Mesenchymal stem cell (in vitro differentiated cells and primary cell): ENCODE measurements around the gene DOCK6.

ENCODE experiments used
- DNase-seq: peaks from one replicate; pipeline ENCODE4 v3.0.0-alpha.2; 2013
- H2AFZ ChIP-seq: one replicate; pipeline ENCODE4 v1.6.1; 2013; ENCODE audit warnings: low read depth, mild to moderate bottlenecking, control low read depth, inconsistent platforms, low read length, moderate library complexity
- H2AK5ac ChIP-seq: 2 replicates; pipeline ENCODE4 v1.6.1; 2013; ENCODE audit warnings: low read length, moderate library complexity, mild to moderate bottlenecking, inconsistent platforms; ENCODE audit not compliant: severe bottlenecking
- H2BK120ac ChIP-seq: one replicate; pipeline ENCODE4 v1.6.1; 2013; ENCODE audit warnings: low read depth, mild to moderate bottlenecking, inconsistent platforms, low read length, moderate library complexity
- H2BK12ac ChIP-seq, 2 experiments: one replicate each; pipeline ENCODE4 v1.6.1; 2013; ENCODE audit warnings: inconsistent platforms in 2 of 2, low read length in 2 of 2, mild to moderate bottlenecking in 2 of 2, moderate library complexity in 2 of 2, control low read depth in 1 of 2
- H2BK15ac ChIP-seq: one replicate; pipeline ENCODE4 v1.6.1; 2013; ENCODE audit warnings: mild to moderate bottlenecking, low read depth, inconsistent platforms; ENCODE audit not compliant: poor library complexity, severe bottlenecking
- H2BK5ac ChIP-seq: 2 replicates; pipeline ENCODE4 v1.6.1; 2013; ENCODE audit warnings: low read depth, mild to moderate bottlenecking, low read length, control low read depth, inconsistent platforms; ENCODE audit not compliant: poor library complexity, severe bottlenecking
- H3K14ac ChIP-seq, 2 experiments: one replicate each; pipeline ENCODE4 v1.6.1; 2013; ENCODE audit warnings: inconsistent platforms in 2 of 2, low read length in 2 of 2, control low read depth in 1 of 2, mild to moderate bottlenecking in 1 of 2, moderate library complexity in 1 of 2
- H3K18ac ChIP-seq, 2 experiments: one replicate each; pipeline ENCODE4 v1.6.1; 2013; ENCODE audit warnings: inconsistent platforms in 2 of 2, low read length in 2 of 2, control low read depth in 1 of 2, low read depth in 1 of 2, mild to moderate bottlenecking in 1 of 2
- H3K23ac ChIP-seq, 2 experiments: one replicate each; pipeline ENCODE4 v1.6.1; 2013; ENCODE audit warnings: inconsistent platforms in 2 of 2, low read length in 2 of 2, mild to moderate bottlenecking in 2 of 2, moderate library complexity in 2 of 2, control low read depth in 1 of 2
- H3K27ac ChIP-seq: 2 replicates; pipeline ENCODE4 v1.5.1; 2013; ENCODE audit warnings: mild to moderate bottlenecking, moderate library complexity, low read length, control low read depth, inconsistent platforms; ENCODE audit not compliant: poor library complexity, severe bottlenecking
- H3K27me3 ChIP-seq, 2 experiments: 2 replicates each; pipeline versions ENCODE4 v1.6.1 to v1.7.0; 2013; ENCODE audit warnings: low read length in 2 of 2, mild to moderate bottlenecking in 2 of 2, moderate library complexity in 2 of 2, control low read depth in 1 of 2, inconsistent platforms in 1 of 2; ENCODE audit not compliant: control insufficient read depth in 1 of 2, insufficient read depth in 1 of 2
- H3K36me3 ChIP-seq, 2 experiments: 2 replicates each; pipeline versions ENCODE4 v1.6.1 to v1.7.0; 2013; ENCODE audit warnings: low read length in 2 of 2, control low read depth in 1 of 2, inconsistent platforms in 1 of 2, low read depth in 1 of 2, mild to moderate bottlenecking in 1 of 2; ENCODE audit not compliant: insufficient read depth in 2 of 2, control insufficient read depth in 1 of 2
- H3K4ac ChIP-seq, 2 experiments: one replicate each; pipeline ENCODE4 v1.6.1; 2013; ENCODE audit warnings: inconsistent platforms in 2 of 2, low read length in 2 of 2, mild to moderate bottlenecking in 2 of 2, moderate library complexity in 2 of 2, control low read depth in 1 of 2, low read depth in 1 of 2
- H3K4me1 ChIP-seq: 2 replicates; pipeline ENCODE4 v1.6.1; 2013; ENCODE audit warnings: low read depth, low read length, control low read depth; ENCODE audit not compliant: control insufficient read depth, insufficient read depth
- H3K4me2 ChIP-seq: 2 replicates; pipeline ENCODE4 v1.6.1; 2013; ENCODE audit warnings: low read length, mild to moderate bottlenecking, inconsistent platforms; ENCODE audit not compliant: poor library complexity, severe bottlenecking
- H3K4me3 ChIP-seq, 2 experiments: 2 replicates each; pipeline versions ENCODE4 v1.5.1 to v1.7.0; 2013; ENCODE audit warnings: low read length in 2 of 2, mild to moderate bottlenecking in 2 of 2, control low read depth in 1 of 2, low read depth in 1 of 2; ENCODE audit not compliant: insufficient read depth in 1 of 2
- H3K79me1 ChIP-seq: replicated peaks from 2 replicates; pipeline ENCODE4 v1.6.1; 2013; ENCODE audit warnings: mild to moderate bottlenecking, control low read depth, low read length, inconsistent platforms; ENCODE audit not compliant: poor library complexity, severe bottlenecking
- H3K9ac ChIP-seq: 2 replicates; pipeline ENCODE4 v1.7.0; 2013; ENCODE audit warnings: mild to moderate bottlenecking, low read length, moderate library complexity
- H3K9me3 ChIP-seq: 2 replicates; pipeline ENCODE4 v1.7.0; 2013; ENCODE audit warnings: mild to moderate bottlenecking, low read length; ENCODE audit not compliant: control insufficient read depth
- H4K8ac ChIP-seq: one replicate; pipeline ENCODE4 v1.6.1; 2013; ENCODE audit warnings: inconsistent platforms, mild to moderate bottlenecking, low read length, moderate library complexity
- H4K91ac ChIP-seq: one replicate; pipeline ENCODE4 v1.6.1; 2013; ENCODE audit warnings: mild to moderate bottlenecking, low read length, inconsistent platforms
- WGBS: methylation state at CpG from one replicate; pipeline ENCODE4 v1.1.7; 2013; ENCODE audit warnings: mixed read lengths; 5-methylcytosine and 5-hydroxymethylcytosine counted together

Gene DOCK6

DNA sequence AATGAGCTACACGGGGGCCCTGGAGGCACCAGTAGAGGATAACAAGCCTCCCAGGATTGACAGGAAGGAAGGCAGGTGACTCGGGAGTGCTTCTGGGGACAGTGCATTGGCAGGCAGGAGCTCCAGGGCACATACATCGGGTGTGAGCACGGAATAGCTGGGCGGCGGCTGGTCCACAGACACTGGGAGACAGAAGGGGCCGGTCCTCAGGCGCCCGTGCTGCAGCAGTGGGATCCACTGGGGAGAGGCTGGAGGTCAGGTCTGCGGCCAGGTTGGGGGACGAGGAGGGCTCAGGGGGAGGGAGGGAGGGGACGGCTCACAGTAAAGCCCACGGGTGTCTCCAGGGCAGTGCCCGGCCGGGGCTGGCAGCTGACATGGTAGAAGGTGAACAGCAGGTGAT, 25.0 kb downstream of the DOCK6 start:
- Histone ChIP-seq H3K4me1 (peaks cover 4% of the 10 kb centered on the region), H2BK12ac (no peak overlapping the region), H3K23ac (no peak overlapping the region), H3K27ac (no peak overlapping the region), H3K14ac (no peak overlapping the region), H3K36me3 (peaks cover 50 to 66% of the 10 kb centered on the region in 2 experiments), H4K91ac (no peak overlapping the region), H4K8ac (no peak overlapping the region), H3K9ac (no peak overlapping the region), H3K18ac (no peak overlapping the region), H3K4ac (no peak overlapping the region), H2BK5ac (no peak overlapping the region), H2BK120ac (no peak overlapping the region), H2BK15ac (no peak overlapping the region), H3K79me1 (no peaks in the 10 kb centered on the region), H2AFZ (no peak overlapping the region), H3K4me2 (no peak overlapping the region), H2AK5ac (no peak overlapping the region), H3K9me3 (peaks cover 4% of the 10 kb centered on the region), H3K27me3 (no peaks in the 10 kb centered on the region), H3K4me3 (no peak overlapping the region)
- DNase-seq, result no peak
- WGBS, result 93% methylated on average over 15 of the region's 15 CpGs

DNA sequence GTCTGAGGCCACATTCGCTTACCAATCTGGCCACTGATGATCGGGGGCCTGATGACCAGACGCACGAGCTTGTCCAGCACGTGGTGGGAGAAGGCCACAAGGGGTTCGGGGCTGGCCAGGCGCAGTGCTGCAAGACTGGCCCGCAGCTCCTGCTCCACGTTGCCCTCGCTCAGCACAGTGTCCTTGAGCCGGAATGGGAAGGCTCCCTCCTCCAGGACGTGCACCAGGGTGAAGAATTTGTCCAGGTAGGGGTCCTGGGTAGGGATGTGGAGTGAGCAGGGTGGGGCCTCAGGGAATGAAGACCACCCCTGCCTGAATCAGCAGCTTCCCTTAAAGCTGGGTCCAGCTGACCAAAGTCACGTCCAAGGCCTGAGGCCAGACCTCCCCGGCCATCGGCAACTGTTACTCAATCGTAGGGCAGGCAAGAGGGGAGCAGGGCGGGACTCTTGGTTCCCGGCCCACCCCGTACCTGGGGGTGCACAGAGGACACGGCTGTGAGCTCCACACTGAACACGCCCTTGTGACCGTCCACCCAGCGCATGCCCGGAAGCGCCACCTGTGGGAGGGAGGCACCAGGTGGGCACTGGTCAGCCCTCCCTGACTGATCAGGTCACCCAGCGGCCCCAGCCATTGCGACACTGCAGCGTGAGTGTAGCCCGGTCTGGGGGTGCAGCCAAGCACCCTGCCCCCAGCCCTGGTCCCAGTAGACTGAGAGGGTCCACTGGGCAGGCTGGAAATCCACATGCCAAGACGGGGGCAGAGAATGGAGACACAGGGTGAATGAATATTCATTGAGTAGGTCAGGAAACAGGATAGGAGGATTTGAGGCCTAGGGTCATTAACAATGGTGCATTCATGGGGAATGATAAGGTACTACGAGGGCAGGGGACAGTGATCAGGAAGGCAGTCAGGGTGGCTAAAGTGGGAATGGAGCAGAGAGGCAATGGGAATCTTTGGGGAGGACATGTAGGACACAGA, 25.7 kb downstream of the DOCK6 start:
- Histone ChIP-seq H3K18ac (no peak overlapping the region), H2AK5ac (no peak overlapping the region), H3K4me2 (no peak overlapping the region), H2BK120ac (no peak overlapping the region), H3K4me1 (peaks cover 4% of the 10 kb centered on the region), H2BK5ac (no peak overlapping the region), H4K8ac (peak overlapping the region; percentile 19), H2AFZ (no peak overlapping the region), H2BK15ac (no peak overlapping the region), H3K4me3 (no peak overlapping the region), H3K9ac (no peak overlapping the region), H3K79me1 (no peaks in the 10 kb centered on the region), H3K23ac (no peak overlapping the region), H3K9me3 (peaks cover 4% of the 10 kb centered on the region), H3K27me3 (no peaks in the 10 kb centered on the region), H3K27ac (no peak overlapping the region), H3K36me3 (peaks cover 50 to 68% of the 10 kb centered on the region in 2 experiments), H2BK12ac (no peak overlapping the region), H4K91ac (no peak overlapping the region), H3K14ac (no peak overlapping the region), H3K4ac (no peak overlapping the region)
- WGBS, result 93% methylated on average over 31 of the region's 31 CpGs
- DNase-seq, result no peak

DNA sequence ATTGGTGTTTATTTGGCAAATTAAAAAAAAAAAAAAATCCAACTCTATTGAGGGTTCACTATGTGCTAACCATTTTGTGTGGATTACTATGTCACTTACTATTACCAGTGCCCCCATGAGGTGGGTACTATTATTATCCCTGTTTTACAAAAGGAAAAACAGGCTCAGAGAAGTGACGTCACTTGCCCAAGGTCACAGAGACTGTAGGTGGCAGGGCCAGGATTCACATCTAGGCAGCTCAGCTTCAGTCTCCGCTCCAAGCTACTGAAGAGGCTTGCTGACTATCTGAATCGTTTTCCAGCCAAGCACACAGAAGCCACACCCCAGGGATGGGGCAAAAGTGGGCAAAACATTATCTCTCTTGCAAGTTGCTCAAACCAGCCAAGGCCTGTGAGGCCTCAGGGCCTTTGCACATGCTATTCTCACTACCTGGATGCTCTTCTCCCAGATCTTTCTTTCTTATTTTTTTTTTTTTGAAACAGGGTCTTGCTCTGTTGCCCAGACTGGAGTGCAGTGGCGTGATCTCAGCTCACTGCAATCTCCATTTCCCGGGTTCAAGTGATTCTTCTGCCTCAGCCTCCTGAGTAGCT, 27.7 kb downstream of the DOCK6 start:
- no peak overlapping the region for H3K23ac ChIP-seq
- no peak overlapping the region for H2AFZ ChIP-seq
- DNase-seq, result no peak
- WGBS, result 90% methylated on average over 5 of the region's 5 CpGs
- no peaks in the 10 kb centered on the region for H3K79me1 ChIP-seq
- H2BK120ac ChIP-seq, result no peak overlapping the region
- H3K4me1 ChIP-seq, result peaks cover 3% of the 10 kb centered on the region
- H4K8ac ChIP-seq, result no peak overlapping the region
- no peak overlapping the region for H3K18ac ChIP-seq
- H3K4me3 ChIP-seq, result no peak overlapping the region
- H3K9me3 ChIP-seq, result peaks cover 4% of the 10 kb centered on the region
- no peak overlapping the region for H2BK12ac ChIP-seq
- H2BK5ac ChIP-seq, result no peak overlapping the region
- H2BK15ac ChIP-seq, result no peak overlapping the region
- peaks cover 44 to 67% of the 10 kb centered on the region in 2 experiments for H3K36me3 ChIP-seq
- H2AK5ac ChIP-seq, result no peak overlapping the region
- no peak overlapping the region for H3K4ac ChIP-seq
- H3K9ac ChIP-seq, result no peak overlapping the region
- H4K91ac ChIP-seq, result no peak overlapping the region
- H3K14ac ChIP-seq, result no peak overlapping the region
- no peaks in the 10 kb centered on the region for H3K27me3 ChIP-seq
- H3K4me2 ChIP-seq, result no peak overlapping the region
- no peak overlapping the region for H3K27ac ChIP-seq

DNA sequence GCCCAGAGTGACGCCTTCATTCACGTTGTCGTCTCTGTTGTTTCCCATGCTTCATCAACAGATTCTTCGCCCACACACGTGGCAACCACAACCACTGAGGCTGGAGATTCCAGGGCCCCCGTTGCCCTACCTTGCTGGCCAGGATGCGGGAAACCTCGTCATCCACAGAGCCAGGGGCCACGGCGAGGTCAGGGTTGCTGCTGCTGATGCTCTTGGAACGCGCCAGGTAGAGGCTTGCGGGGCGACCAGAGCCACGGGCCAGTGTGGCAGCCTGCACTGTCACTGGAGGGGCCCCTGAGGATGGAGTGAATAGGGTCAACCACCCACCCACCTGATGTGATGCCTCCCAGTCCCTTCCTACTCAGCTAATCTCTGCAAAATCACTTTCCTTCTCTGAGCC, 29.3 kb downstream of the DOCK6 start:
- Histone ChIP-seq H4K91ac (no peak overlapping the region), H3K27me3 (no peaks in the 10 kb centered on the region), H3K36me3 (peaks cover 29 to 59% of the 10 kb centered on the region in 2 experiments), H2AK5ac (no peak overlapping the region), H3K27ac (no peak overlapping the region), H2BK12ac (no peak overlapping the region), H3K4me2 (no peak overlapping the region), H2BK5ac (no peak overlapping the region), H3K4me1 (no peaks in the 10 kb centered on the region), H3K9me3 (no peaks in the 10 kb centered on the region), H3K79me1 (no peaks in the 10 kb centered on the region), H3K9ac (no peak overlapping the region), H2AFZ (no peak overlapping the region), H3K18ac (no peak overlapping the region), H3K23ac (no peak overlapping the region), H3K4ac (no peak overlapping the region), H4K8ac (no peak overlapping the region), H2BK15ac (no peak overlapping the region), H3K4me3 (no peak overlapping the region), H2BK120ac (no peak overlapping the region), H3K14ac (no peak overlapping the region)
- WGBS, result 95% methylated on average over 15 of the region's 15 CpGs
- DNase-seq, result no peak
